Stimulated activated CD8-positive, alpha-beta memory T cell treated with anti-CD3 and anti-CD28 coated beads, Interleukin-7, amount 100 ng/mL, for 4 hours (primary cell): ENCODE results near the gene FICD.

Experiments used
- DNase-seq, 2 donors: peaks; one replicate each; pipeline ENCODE4 v3.0.0-alpha.2; 2020; ENCODE audit warnings: low read depth in 2 of 2

Gene FICD

GRCh38 chr12:108565146-108565545 is 50.1 kb downstream of the FICD start:
- no peak for DNase-seq

GRCh38 chr12:108565976-108566375 is 50.9 kb downstream of the FICD start:
- DNase-seq = peak; percentile 58 to 60

- DNase-seq = no peak
These were observed 51.4 kb downstream of the FICD start for GRCh38 chr12:108566452-108566851.

GRCh38 chr12:108567406-108568337 is 52.6 kb downstream of the FICD start:
- no peak for DNase-seq

GRCh38 chr12:108568338-108569154 is 53.5 kb downstream of the FICD start:
- DNase-seq = peak; percentile 27 to 36
